Astrocyte of the cerebellum (primary cell): ENCODE data around the gene RNF41.

Experiments used
- DNase-seq: peaks from one replicate; pipeline ENCODE4 v3.0.0-alpha.2; 2011; ENCODE audit warnings: low read depth
- H3K4me3 ChIP-seq: 2 replicates; pipeline ENCODE4 v1.5.1; 2011; ENCODE audit warnings: mild to moderate bottlenecking, low read depth, low read length, moderate library complexity
- in situ Hi-C: cut with HindIII; loops from 2 replicates; pipeline ENCODE4 v1.10.0; 2017; ENCODE audit warnings: low sequenced_read_pairs
- TF ChIP-seq, protein P1 (sequence below): IDR thresholded peaks from 2 replicates; pipeline ENCODE4 v1.5.1; 2012; ENCODE audit warnings: low read length, low read depth, moderate library complexity, mild to moderate bottlenecking; ENCODE audit errors: missing control alignments

Gene RNF41

DNA sequence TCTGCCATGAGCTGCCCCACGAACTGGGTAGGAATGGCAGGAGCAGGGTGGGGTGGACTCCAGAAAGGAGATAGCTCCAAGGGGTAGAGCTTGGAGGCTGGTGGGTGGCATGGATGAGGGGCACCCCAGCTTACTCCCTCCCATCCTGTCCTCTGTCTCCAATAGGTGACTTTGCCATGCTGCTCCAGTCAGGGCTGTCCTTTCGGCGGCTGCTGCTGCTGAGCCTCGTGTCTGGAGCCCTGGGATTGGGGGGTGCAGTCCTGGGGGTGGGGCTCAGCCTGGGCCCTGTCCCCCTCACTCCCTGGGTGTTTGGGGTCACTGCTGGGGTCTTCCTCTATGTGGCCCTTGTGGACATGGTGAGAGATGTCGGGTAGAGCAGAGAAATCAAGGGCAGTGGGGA, 15.3 kb upstream of the RNF41 start:
- DNase-seq: no peak
- TF ChIP-seq, protein P1, sequence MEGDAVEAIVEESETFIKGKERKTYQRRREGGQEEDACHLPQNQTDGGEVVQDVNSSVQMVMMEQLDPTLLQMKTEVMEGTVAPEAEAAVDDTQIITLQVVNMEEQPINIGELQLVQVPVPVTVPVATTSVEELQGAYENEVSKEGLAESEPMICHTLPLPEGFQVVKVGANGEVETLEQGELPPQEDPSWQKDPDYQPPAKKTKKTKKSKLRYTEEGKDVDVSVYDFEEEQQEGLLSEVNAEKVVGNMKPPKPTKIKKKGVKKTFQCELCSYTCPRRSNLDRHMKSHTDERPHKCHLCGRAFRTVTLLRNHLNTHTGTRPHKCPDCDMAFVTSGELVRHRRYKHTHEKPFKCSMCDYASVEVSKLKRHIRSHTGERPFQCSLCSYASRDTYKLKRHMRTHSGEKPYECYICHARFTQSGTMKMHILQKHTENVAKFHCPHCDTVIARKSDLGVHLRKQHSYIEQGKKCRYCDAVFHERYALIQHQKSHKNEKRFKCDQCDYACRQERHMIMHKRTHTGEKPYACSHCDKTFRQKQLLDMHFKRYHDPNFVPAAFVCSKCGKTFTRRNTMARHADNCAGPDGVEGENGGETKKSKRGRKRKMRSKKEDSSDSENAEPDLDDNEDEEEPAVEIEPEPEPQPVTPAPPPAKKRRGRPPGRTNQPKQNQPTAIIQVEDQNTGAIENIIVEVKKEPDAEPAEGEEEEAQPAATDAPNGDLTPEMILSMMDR: no peak
- H3K4me3 ChIP-seq: no peak overlapping the region
- in situ Hi-C loops: no loop called here

DNA sequence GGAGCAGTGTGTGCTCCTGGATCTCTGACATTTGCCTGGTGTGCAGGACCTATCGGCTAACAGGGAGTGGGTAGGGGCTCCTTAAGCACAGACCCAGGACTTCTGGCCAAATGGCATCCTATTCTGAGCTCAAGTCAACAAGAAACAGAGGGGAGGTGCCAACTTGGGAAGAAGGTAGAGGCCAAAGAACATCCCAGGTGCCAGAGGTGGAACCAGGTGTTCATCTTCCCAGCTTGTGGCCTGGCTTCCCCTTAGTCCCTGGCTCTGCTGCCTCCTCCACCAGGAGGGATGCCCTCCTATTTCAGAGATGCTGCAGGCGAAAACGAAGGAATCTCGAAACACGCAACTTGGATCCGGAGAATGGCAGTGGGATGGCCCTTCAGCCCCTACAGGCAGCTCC, 14.4 kb upstream of the RNF41 start:
- H3K4me3 ChIP-seq: no peak overlapping the region
- no peak for DNase-seq
- in situ Hi-C loops: no loop called here
- TF ChIP-seq, protein P1: no peak

DNA sequence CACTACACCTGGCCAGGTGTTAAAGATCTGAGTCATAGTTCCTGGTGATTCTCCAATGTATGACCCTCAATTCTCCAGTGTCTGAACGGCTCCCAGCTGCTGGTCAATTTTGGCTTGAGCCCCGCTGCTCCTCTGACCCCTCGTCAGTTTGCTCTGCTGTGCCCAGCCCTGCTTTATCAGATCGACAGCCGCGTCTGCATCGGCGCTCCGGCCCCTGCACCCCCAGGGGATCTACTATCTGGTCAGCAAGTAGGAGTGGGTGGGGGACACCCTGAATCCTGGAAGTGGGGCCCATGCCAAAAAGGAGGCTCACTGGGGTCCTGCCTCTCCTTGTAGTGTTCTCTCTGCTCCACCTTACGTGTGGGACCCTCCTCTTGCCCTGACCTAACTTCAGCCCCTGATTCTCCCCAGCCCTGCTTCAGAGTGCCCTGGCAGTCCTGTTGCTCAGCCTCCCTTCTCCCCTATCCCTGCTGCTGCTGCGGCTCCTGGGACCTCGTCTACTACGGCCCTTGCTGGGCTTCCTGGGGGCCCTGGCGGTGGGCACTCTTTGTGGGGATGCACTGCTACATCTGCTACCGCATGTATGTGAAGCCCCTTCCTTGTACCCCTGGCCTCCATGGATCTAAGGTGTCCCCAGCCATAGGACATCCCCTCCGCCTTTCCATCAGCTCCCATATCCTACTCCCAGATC, 13.2 kb upstream of the RNF41 start:
- in situ Hi-C loops: no loop called here
- TF ChIP-seq, protein P1: no peak
- no peak for DNase-seq

DNA sequence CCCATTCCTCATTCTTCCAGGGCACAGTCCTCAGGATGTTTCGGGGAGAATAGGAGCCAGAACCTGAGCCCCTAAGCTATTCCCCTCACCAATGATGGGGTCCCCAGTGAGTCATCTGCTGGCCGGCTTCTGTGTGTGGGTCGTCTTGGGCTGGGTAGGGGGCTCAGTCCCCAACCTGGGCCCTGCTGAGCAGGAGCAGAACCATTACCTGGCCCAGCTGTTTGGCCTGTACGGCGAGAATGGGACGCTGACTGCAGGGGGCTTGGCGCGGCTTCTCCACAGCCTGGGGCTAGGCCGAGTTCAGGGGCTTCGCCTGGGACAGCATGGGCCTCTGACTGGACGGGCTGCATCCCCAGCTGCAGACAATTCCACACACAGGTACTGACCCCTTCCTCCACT, 9.5 kb upstream of the RNF41 start:
- TF ChIP-seq, protein P1: no peak

More for the DNA sequence above, 13.2 kb upstream of the RNF41 start:
- H3K4me3 ChIP-seq: no peak overlapping the region

DNA sequence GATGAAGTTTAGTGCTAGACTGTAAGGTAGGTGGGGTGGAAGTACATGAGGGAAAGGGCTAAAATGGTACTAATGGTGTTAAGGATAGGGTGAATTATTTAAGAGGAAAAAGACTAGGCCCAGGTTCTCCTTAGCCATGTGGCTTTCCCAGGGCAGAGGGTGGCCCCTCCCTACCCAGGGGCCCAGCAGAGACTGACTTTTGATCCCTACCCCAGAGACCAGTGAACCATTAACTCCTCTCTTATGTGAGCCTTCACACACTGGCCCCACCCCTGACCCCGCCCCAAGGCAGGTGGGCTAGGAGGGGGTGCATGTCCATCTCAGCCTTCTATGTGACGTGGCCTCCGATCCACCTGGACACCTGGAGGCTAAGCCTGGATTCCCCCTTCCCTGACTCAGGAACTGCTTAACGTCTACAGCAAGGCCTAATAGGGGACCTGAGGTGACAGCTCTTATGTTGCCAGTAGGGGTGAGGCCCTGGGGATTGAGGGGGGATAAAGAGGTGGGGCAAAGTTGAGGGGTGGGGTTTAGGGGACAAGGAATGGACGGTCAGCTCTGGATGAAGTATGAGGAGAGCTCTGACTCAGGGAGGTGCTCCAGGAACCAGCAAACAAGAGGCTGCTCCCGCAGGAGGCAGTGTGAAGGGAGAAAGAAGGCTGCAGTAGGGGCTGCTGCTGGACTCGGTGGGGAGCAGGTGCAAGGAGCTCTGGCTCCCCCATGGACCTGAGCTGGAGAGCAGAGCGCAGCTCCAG, 8.9 kb upstream of the RNF41 start:
- no peak overlapping the region for H3K4me3 ChIP-seq
- in situ Hi-C loops: no loop called here
- no peak for DNase-seq
- TF ChIP-seq, protein P1: no peak

More for the DNA sequence above, 9.5 kb upstream of the RNF41 start:
- H3K4me3 ChIP-seq: no peak overlapping the region
- DNase-seq: no peak
- in situ Hi-C loops: no loop called here

DNA sequence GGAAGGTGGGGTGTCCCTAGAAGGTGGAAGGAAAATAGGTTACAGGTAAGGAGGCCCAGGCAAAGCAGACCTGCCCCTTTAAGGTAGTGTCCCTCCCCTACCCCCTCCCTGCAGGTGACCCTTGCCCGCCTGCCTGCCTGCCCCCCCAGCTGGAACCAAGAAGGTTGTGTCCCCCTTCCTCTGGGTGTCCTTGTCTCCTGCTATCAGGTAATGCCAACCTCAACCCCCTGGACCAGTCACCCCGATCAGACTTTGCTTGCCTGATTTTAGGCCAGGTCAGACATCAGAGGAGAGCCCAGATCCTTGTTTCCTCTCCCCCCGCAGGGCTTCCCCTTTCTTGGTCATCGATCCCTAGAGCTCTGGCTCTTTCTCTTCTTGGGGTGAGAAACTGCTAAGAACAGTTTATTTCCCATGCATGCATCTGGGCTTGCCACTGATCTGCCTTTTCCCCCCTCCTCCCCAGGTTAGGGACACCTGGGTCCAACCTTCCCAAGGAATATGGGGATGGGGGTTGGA, 8.3 kb upstream of the RNF41 start, which contains the start of gene SLC39A5:
TSS of gene SLC39A5 (plus strand) at position 136 of the 516 bp plus-strand sequence. CDS start 1,224 bp downstream, outside the sequence.
- in situ Hi-C loops: no loop called here
- TF ChIP-seq, protein P1: no peak
- H3K4me3 ChIP-seq: no peak within 1 kb of the TSS
- DNase-seq: no peak
